ENCODE measurements around the gene MERTK. TPM values are rescaled to one million over a fixed set of nuclear protein-coding genes. Genes with fewer than 3 reads are reported as not detected.
"Not testable (repeated sequence)": the region's sequence is repeated elsewhere in the genome, so short reads cannot be mapped to it uniquely, and the experiment has no call there.

The MERTK gene
- 4.4 TPM for polyA plus RNA-seq (ENCODE audit: insufficient read length)

- peak; percentile 91 for DNase-seq
Observed at GRCh38 chr2:111897924-111898702, at the start of gene MERTK. Gene MERTK, plus strand, starts transcription at chr2:111898607. Its CDS starts 129 bp downstream, at chr2:111898736.

- peak; percentile 23 for DNase-seq
Observed at GRCh38 chr2:111850646-111851045, 47.8 kb upstream of the MERTK start.

- DNase-seq: not testable (repeated sequence)
Observed at GRCh38 chr2:111852544-111852943, 45.9 kb upstream of the MERTK start.

GRCh38 chr2:111860005-111860404 lies 38.4 kb upstream of the MERTK start:
- DNase-seq: not testable (repeated sequence)

GRCh38 chr2:111865124-111865523 lies 33.3 kb upstream of the MERTK start:
- DNase-seq: not testable (repeated sequence)

- DNase-seq: not testable (repeated sequence)
Observed at GRCh38 chr2:111872806-111873205, 25.6 kb upstream of the MERTK start.

GRCh38 chr2:111883661-111884591 lies 14.5 kb upstream of the MERTK start, which contains the start of gene ANAPC1:
Gene ANAPC1, minus strand, starts transcription at chr2:111884193. Its CDS starts 3,368 bp downstream, at chr2:111880825.
- DNase-seq: peak; percentile 88

GRCh38 chr2:111884592-111884964 lies 13.8 kb upstream of the MERTK start:
- no peak for DNase-seq

- no peak for DNase-seq
Observed at GRCh38 chr2:111896024-111896423, 2.4 kb upstream of the MERTK start.

- no peak for DNase-seq
Observed at GRCh38 chr2:111896576-111896975, 1.8 kb upstream of the MERTK start.

- DNase-seq: no peak
Observed at GRCh38 chr2:111897630-111897923, 830 bp upstream of the MERTK start.

GRCh38 chr2:111898703-111899514 lies 502 bp downstream of the MERTK start:
- DNase-seq: no peak

GRCh38 chr2:111900859-111901258 lies 2.5 kb downstream of the MERTK start:
- DNase-seq: peak; percentile 47

- no peak for DNase-seq
Observed at GRCh38 chr2:111903516-111903915, 5.1 kb downstream of the MERTK start.

GRCh38 chr2:111903930-111904439 lies 5.6 kb downstream of the MERTK start:
- no peak for DNase-seq

GRCh38 chr2:111904726-111905474 lies 6.5 kb downstream of the MERTK start:
- DNase-seq: no peak

GRCh38 chr2:111905475-111905869 lies 7.1 kb downstream of the MERTK start:
- DNase-seq: not testable (repeated sequence)

- DNase-seq: no peak
Observed at GRCh38 chr2:111905990-111906735, 7.8 kb downstream of the MERTK start.

GRCh38 chr2:111908578-111908977 lies 10.2 kb downstream of the MERTK start:
- DNase-seq: no peak

- DNase-seq: no peak
Observed at GRCh38 chr2:111909079-111909478, 10.7 kb downstream of the MERTK start.

- not testable (repeated sequence) for DNase-seq
Observed at GRCh38 chr2:111909997-111910396, 11.6 kb downstream of the MERTK start.
